ENCODE measurements around the gene LRIT2. TPM values are rescaled to one million over a fixed set of nuclear protein-coding genes. Genes with fewer than 3 reads are reported as not detected.

Gene LRIT2
- total RNA-seq, 1 experiment from 2014 or later = not detected

GRCh38 chr10:84233940-84234339 lies 8.6 kb upstream of the LRIT2 start:
- no peak for DNase-seq (ENCODE audit: low read depth in 1 of 2, low spot score in 2 of 2)
- H3K27me3 ChIP-seq (replicated peaks) = peaks cover 19% of the 10 kb centered on the region; the same call in 1 of the 2 replicates
- H3K9me3 ChIP-seq (replicated peaks) = no peaks in the 10 kb centered on the region
- H3K36me3 ChIP-seq = no peaks in the 10 kb centered on the region
- H3K4me1 ChIP-seq (replicated peaks) = no peaks in the 10 kb centered on the region
- H3K4me3 ChIP-seq = no peak overlapping the region
- H3K27ac ChIP-seq = no peak overlapping the region

- no peaks in the 10 kb centered on the region for H3K4me1 ChIP-seq (replicated peaks)
- no peak overlapping the region for H3K4me3 ChIP-seq
- no peaks in the 10 kb centered on the region for H3K9me3 ChIP-seq (replicated peaks)
- H3K27me3 ChIP-seq (replicated peaks) = peaks cover 22% of the 10 kb centered on the region; the same call in 1 of the 2 replicates
- DNase-seq (ENCODE audit: low read depth in 1 of 2, low spot score in 2 of 2) = no peak
- H3K36me3 ChIP-seq = no peaks in the 10 kb centered on the region
- H3K27ac ChIP-seq = no peak overlapping the region
Observed at GRCh38 chr10:84232376-84232775, 7.0 kb upstream of the LRIT2 start.

- no peaks in the 10 kb centered on the region for H3K9me3 ChIP-seq (replicated peaks)
- DNase-seq (ENCODE audit: low read depth in 1 of 2, low spot score in 2 of 2) = no peak
- H3K4me1 ChIP-seq (replicated peaks) = no peaks in the 10 kb centered on the region
Observed at GRCh38 chr10:84230359-84230758, 5.0 kb upstream of the LRIT2 start.

GRCh38 chr10:84227810-84228209 lies 2.5 kb upstream of the LRIT2 start:
- DNase-seq (ENCODE audit: low read depth in 1 of 2, low spot score in 2 of 2) = no peak
- H3K4me3 ChIP-seq = no peak overlapping the region

More at GRCh38 chr10:84230359-84230758, 5.0 kb upstream of the LRIT2 start:
- no peaks in the 10 kb centered on the region for H3K36me3 ChIP-seq
- H3K27me3 ChIP-seq (replicated peaks) = peaks cover 22% of the 10 kb centered on the region; the same call in 1 of the 2 replicates
- H3K27ac ChIP-seq = no peak overlapping the region
- no peak overlapping the region for H3K4me3 ChIP-seq

GRCh38 chr10:84226616-84227015 lies 1.3 kb upstream of the LRIT2 start:
- H3K9me3 ChIP-seq (replicated peaks) = no peaks in the 10 kb centered on the region
- DNase-seq (ENCODE audit: low read depth in 1 of 2, low spot score in 2 of 2) = no peak
- H3K36me3 ChIP-seq = no peaks in the 10 kb centered on the region
- no peak overlapping the region for H3K27ac ChIP-seq
- no peaks in the 10 kb centered on the region for H3K4me1 ChIP-seq (replicated peaks)
- no peak overlapping the region for H3K4me3 ChIP-seq
- peaks cover 10% of the 10 kb centered on the region; the same call in 1 of the 2 replicates for H3K27me3 ChIP-seq (replicated peaks)

More at GRCh38 chr10:84227810-84228209, 2.5 kb upstream of the LRIT2 start:
- H3K9me3 ChIP-seq (replicated peaks) = no peaks in the 10 kb centered on the region
- no peaks in the 10 kb centered on the region for H3K4me1 ChIP-seq (replicated peaks)
- no peak overlapping the region for H3K27ac ChIP-seq
- H3K36me3 ChIP-seq = no peaks in the 10 kb centered on the region
- peaks cover 8% of the 10 kb centered on the region; the same call in 1 of the 2 replicates for H3K27me3 ChIP-seq (replicated peaks)

- DNase-seq (ENCODE audit: low read depth in 1 of 2, low spot score in 2 of 2) = no peak
- H3K4me3 ChIP-seq = no peak overlapping the region
- H3K4me1 ChIP-seq (replicated peaks) = no peaks in the 10 kb centered on the region
- H3K9me3 ChIP-seq (replicated peaks) = no peaks in the 10 kb centered on the region
- peaks cover 5% of the 10 kb centered on the region; the same call in 1 of the 2 replicates for H3K27me3 ChIP-seq (replicated peaks)
- H3K36me3 ChIP-seq = no peaks in the 10 kb centered on the region
- no peak overlapping the region for H3K27ac ChIP-seq
Observed at GRCh38 chr10:84224411-84225028, 824 bp downstream of the LRIT2 start.

GRCh38 chr10:84221916-84222315 lies 3.4 kb downstream of the LRIT2 start:
- Histone ChIP-seq H3K27me3 (replicated peaks) (peaks cover 2% of the 10 kb centered on the region; the same call in 1 of the 2 replicates), H3K27ac (no peak overlapping the region), H3K4me3 (no peak overlapping the region), H3K4me1 (replicated peaks) (no peaks in the 10 kb centered on the region), H3K9me3 (replicated peaks) (no peaks in the 10 kb centered on the region), H3K36me3 (no peaks in the 10 kb centered on the region)
- no peak for DNase-seq (ENCODE audit: low read depth in 1 of 2, low spot score in 2 of 2)

GRCh38 chr10:84217746-84218145 lies 7.6 kb downstream of the LRIT2 start:
- no peak overlapping the region for H3K4me3 ChIP-seq
- H3K4me1 ChIP-seq (replicated peaks) = no peaks in the 10 kb centered on the region
- H3K27me3 ChIP-seq (replicated peaks) = peaks cover 1% of the 10 kb centered on the region; the same call in 1 of the 2 replicates
- H3K9me3 ChIP-seq (replicated peaks) = no peaks in the 10 kb centered on the region
- H3K27ac ChIP-seq = no peak overlapping the region
- no peak for DNase-seq (ENCODE audit: low read depth in 1 of 2, low spot score in 2 of 2)
- H3K36me3 ChIP-seq = no peaks in the 10 kb centered on the region

- no peaks in the 10 kb centered on the region; the same call in 1 of the 2 replicates for H3K27me3 ChIP-seq (replicated peaks)
- H3K27ac ChIP-seq = no peak overlapping the region
- DNase-seq (ENCODE audit: low read depth in 1 of 2, low spot score in 2 of 2) = no peak
- H3K9me3 ChIP-seq (replicated peaks) = no peaks in the 10 kb centered on the region
- H3K36me3 ChIP-seq = no peaks in the 10 kb centered on the region
- no peaks in the 10 kb centered on the region for H3K4me1 ChIP-seq (replicated peaks)
- no peak overlapping the region for H3K4me3 ChIP-seq
Observed at GRCh38 chr10:84216834-84217233, 8.5 kb downstream of the LRIT2 start.

GRCh38 chr10:84214612-84215235 lies 10.6 kb downstream of the LRIT2 start:
- H3K4me3 ChIP-seq = no peak overlapping the region
- no peaks in the 10 kb centered on the region for H3K9me3 ChIP-seq (replicated peaks)
- H3K27ac ChIP-seq = no peak overlapping the region
- no peaks in the 10 kb centered on the region for H3K36me3 ChIP-seq
- no peaks in the 10 kb centered on the region for H3K4me1 ChIP-seq (replicated peaks)
- DNase-seq (ENCODE audit: low read depth in 1 of 2, low spot score in 2 of 2) = no peak
- peaks cover 2% of the 10 kb centered on the region; the same call in 1 of the 2 replicates for H3K27me3 ChIP-seq (replicated peaks)

GRCh38 chr10:84214046-84214572 lies 11.2 kb downstream of the LRIT2 start:
- H3K4me3 ChIP-seq = no peak overlapping the region
- H3K27me3 ChIP-seq (replicated peaks) = peaks cover 3% of the 10 kb centered on the region; the same call in 1 of the 2 replicates
- no peak for DNase-seq (ENCODE audit: low read depth in 1 of 2, low spot score in 2 of 2)
- no peaks in the 10 kb centered on the region for H3K4me1 ChIP-seq (replicated peaks)
- no peak overlapping the region for H3K27ac ChIP-seq
- H3K36me3 ChIP-seq = no peaks in the 10 kb centered on the region
- no peaks in the 10 kb centered on the region for H3K9me3 ChIP-seq (replicated peaks)

GRCh38 chr10:84213076-84213475 lies 12.3 kb downstream of the LRIT2 start:
- DNase-seq (ENCODE audit: low read depth in 1 of 2, low spot score in 2 of 2) = no peak
- H3K4me3 ChIP-seq = no peak overlapping the region
- no peaks in the 10 kb centered on the region for H3K9me3 ChIP-seq (replicated peaks)
- no peak overlapping the region for H3K27ac ChIP-seq
- no peaks in the 10 kb centered on the region for H3K4me1 ChIP-seq (replicated peaks)
- H3K36me3 ChIP-seq = no peaks in the 10 kb centered on the region
- 0 out of 2 replicates have a peak, but pooled peaks cover 3% of the 10 kb centered on the region for H3K27me3 ChIP-seq (replicated peaks)

- 0 out of 2 replicates have a peak, but pooled peaks cover 3% of the 10 kb centered on the region for H3K27me3 ChIP-seq (replicated peaks)
- H3K4me1 ChIP-seq (replicated peaks) = no peaks in the 10 kb centered on the region
- DNase-seq (ENCODE audit: low read depth in 1 of 2, low spot score in 2 of 2) = no peak
- no peaks in the 10 kb centered on the region for H3K36me3 ChIP-seq
- no peak overlapping the region for H3K4me3 ChIP-seq
- no peak overlapping the region for H3K27ac ChIP-seq
- no peaks in the 10 kb centered on the region for H3K9me3 ChIP-seq (replicated peaks)
Observed at GRCh38 chr10:84212014-84212413, 13.3 kb downstream of the LRIT2 start.

GRCh38 chr10:84211566-84211965 lies 13.8 kb downstream of the LRIT2 start:
- H3K9me3 ChIP-seq (replicated peaks) = no peaks in the 10 kb centered on the region
- H3K27me3 ChIP-seq (replicated peaks) = 0 out of 2 replicates have a peak, but pooled peaks cover 3% of the 10 kb centered on the region
- no peaks in the 10 kb centered on the region for H3K36me3 ChIP-seq
- no peak for DNase-seq (ENCODE audit: low read depth in 1 of 2, low spot score in 2 of 2)
- no peak overlapping the region for H3K27ac ChIP-seq
- no peak overlapping the region for H3K4me3 ChIP-seq
- H3K4me1 ChIP-seq (replicated peaks) = no peaks in the 10 kb centered on the region

Data from SJSA1 (cell line).